NCI-H1092 treated with DMSO at 0.1 percent for 48 hours (cell line): ENCODE measurements around the gene PLSCR5.

Source experiments
- DNase-seq: peaks from one replicate; lab custom pipeline; 2025; lab: John Stamatoyannopoulos, UW

Gene PLSCR5

GRCh38 chr3:146605106-146605505 lies at the start of gene PLSCR5:
Gene PLSCR5 (minus strand): TSS chr3:146605346. CDS start chr3:146605212, 134 bp downstream.
- no peak for DNase-seq

DNA sequence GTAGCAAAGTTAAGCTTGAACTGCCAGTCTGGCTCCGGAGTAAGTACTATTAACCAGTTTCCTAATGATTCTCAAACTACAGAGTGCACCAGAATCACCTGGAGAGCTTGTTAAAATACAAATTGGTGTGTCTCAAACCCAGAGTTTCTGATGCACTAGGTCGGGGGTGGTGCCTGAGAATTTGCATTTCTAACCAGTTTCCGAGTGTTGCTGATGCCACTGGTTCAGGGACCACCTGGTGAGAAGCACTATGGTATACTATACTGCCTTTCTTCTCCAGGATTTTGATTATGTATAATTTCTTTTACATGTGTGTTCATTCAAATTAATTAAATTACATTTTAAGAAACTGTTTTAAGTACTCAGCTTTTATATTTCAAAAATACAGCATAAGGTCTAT lies 48.8 kb upstream of the PLSCR5 start:
- no peak for DNase-seq

GRCh38 chr3:146650691-146651442 lies 45.7 kb upstream of the PLSCR5 start:
- no peak for DNase-seq

GRCh38 chr3:146646261-146646660 lies 41.1 kb upstream of the PLSCR5 start:
- peak; percentile 31 for DNase-seq

GRCh38 chr3:146640955-146641867 lies 36.1 kb upstream of the PLSCR5 start:
- peak; percentile 37 for DNase-seq

DNA sequence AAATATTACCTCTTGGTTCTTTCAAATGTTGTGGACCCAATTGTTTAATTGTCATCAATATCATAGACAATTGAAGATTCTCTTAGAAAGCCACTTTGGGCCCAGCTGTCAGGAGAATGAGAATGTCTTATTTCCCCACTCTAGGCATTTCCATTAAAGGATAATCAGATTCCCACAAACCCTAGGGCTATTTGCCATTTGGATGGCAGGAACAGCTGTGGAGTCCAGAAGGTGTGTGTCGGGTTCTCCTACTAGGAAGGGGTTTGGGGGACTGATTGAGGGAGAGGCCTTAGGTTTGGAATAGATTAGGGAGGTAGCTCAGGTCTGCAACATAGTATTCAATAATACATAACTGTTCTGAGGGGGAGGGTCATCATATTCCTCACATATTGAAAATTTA lies 35.2 kb upstream of the PLSCR5 start:
- DNase-seq, result no peak

DNA sequence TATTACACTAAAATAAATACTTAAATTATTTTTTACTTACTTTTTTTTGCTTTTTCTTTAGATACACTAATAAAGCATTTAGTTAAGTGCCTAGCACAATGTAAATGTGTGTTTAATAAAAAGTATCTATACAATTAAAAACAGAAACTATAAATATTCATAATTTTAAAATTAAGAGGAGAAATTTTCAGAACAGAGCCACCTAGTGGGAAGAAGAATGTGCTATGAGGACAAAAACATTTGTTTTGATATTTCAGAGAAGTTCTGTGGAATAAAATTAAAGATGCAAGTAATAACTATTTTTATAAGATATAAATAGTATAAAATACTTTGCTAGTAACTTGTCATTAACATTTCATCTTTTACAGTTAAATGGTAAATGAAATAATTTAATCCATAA lies 33.6 kb upstream of the PLSCR5 start:
- no peak for DNase-seq

DNA sequence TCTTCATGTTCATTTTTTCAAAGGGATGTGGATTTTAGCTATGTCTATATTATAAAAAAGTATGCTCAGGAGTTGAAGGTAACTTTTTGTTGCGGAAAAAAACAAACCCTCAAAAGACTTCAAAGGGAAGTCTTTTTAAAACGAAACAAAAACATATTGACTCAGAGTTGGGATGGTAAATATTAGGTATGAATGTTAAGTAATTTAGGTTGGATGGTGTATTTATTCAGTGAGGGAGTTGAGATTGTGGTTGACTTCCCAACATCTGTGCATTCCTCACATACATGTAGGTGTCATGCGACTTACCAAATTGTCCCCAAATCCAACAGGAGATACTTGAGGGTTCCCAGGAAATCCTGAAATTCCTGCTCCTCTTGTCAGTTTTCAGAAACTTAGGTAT lies 32.7 kb upstream of the PLSCR5 start:
- DNase-seq, result no peak

GRCh38 chr3:146636881-146637280 lies 31.7 kb upstream of the PLSCR5 start:
- DNase-seq, result no peak

DNA sequence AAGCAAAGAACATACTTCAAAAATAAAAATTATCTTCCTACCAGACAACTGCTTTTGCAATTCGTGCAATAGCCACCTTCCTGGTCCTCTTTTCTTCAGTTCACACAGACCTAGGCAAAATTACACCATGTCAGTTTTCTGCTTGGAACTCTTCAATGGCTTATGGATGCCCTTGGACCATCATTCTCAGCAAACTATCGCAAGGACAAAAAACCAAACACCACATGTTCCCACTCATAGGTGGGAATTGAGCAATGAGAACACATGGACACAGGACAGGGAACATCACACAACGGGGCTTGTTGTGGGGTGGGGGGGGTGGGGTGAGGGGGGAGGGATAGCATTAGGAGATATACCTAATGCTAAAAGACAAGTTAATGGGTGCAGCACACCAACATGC lies 29.2 kb upstream of the PLSCR5 start:
- no peak for DNase-seq

GRCh38 chr3:146628671-146629070 lies 23.5 kb upstream of the PLSCR5 start:
- DNase-seq, result no peak

- peak; percentile 66 for DNase-seq
Observed at GRCh38 chr3:146626403-146627122, 21.4 kb upstream of the PLSCR5 start.

GRCh38 chr3:146625186-146625775 lies 20.1 kb upstream of the PLSCR5 start:
- no peak for DNase-seq

DNA sequence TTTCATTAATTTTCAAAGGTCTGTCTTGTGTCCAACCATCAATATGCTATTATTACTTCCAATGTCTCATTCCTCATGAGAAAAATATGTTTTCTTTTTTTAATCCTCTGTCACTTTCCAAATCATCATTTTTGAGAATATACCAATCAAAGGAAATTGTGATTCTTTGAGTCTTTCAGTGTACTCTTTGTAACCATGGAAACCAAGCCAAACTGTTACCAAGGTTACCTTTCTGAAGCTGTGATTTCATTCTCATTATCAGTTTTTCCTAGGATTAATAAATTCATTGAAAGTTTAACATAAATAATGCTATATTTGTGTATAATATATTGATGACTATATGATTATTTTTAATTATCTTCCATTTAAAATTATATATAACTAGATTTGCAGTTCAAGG lies 16.6 kb upstream of the PLSCR5 start:
- no peak for DNase-seq

DNA sequence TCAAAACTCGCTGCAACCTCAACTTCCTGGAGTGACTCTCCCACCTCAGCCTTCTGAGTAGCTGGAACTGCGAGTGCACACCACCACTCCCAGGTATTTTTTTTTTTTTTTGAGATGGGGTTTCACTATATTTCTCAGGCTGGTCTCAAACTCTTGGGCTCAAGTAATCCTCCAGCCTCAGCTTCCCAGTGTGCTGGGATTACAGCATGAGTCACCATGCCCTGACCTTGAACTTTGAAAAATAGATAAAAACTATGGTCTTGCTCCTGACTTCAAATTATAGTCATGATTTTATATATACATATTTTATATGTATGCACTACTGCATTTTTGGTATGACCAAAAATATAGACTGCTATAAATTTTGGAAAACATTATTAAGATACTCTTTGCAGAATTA lies 6.9 kb upstream of the PLSCR5 start:
- no peak for DNase-seq

GRCh38 chr3:146611096-146611495 lies 6.0 kb upstream of the PLSCR5 start:
- no peak for DNase-seq

DNA sequence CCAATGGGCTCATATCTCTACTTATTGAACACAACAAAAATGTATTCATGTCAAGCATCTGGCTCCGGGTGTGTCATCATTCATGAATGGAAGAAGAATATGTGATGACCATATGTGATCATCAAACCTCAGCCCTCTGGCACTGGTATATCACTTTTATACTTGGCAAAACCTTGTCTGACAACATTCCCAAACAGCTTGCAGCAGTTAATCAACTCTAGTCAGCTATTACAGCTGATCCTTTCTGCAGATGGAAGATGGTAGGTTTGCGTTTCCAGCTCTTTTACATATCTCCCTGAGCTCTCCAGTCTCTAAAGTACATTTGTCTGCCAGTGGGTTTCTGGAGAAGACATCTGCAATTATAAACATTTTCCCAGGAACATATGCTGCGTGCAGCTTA lies 6.6 kb downstream of the PLSCR5 start:
- DNase-seq, result no peak

DNA sequence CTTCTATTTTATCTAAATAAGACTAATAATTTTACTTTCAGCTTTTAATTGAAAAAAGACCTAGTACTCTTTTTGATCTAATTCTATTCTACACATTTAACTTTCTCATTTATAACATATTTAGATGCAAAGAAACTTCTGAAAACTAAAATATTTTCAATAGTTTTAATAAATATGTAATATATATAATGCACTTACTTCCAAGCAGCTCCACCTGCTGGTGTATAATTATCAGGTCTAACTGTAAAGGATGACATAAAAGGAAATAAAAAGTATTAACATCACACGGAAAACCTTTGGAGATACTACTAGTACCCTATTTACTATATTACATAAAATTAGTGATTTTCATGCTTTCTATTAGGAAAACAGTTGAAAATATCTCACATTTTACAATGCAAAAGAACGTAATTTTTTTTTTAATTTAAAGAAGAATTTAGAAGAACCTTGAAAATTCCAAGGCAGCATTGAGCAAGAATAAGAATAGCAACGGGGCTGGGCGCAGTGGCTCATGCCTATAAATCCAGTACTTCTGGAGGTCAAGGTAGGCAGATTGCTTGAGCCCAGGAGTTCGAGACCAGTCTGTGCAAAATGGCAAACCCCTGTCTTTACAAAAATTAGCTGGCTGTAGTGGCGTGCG lies 10.2 kb downstream of the PLSCR5 start:
- no peak for DNase-seq

DNA sequence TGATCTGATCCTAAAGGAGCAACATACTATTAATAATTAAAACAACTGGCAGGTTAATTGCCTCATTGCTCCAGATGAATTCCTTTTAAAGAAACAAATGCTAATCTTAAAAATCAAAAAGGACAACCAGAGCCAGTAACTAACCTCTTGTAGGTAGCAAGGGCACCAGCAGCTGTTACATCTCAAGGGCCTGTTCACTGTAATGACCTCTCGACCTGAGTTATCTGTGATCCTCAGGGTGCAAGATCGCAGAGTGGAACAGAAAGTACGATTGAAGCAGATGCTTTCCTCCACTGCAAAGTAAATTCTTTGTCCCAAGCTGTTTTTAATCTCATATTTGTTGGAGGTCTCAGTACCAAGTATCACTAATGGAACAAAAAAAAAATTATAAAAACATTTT lies 11.4 kb downstream of the PLSCR5 start:
- DNase-seq, result no peak

- DNase-seq, result no peak
Observed at GRCh38 chr3:146590521-146590920, 14.6 kb downstream of the PLSCR5 start.

DNA sequence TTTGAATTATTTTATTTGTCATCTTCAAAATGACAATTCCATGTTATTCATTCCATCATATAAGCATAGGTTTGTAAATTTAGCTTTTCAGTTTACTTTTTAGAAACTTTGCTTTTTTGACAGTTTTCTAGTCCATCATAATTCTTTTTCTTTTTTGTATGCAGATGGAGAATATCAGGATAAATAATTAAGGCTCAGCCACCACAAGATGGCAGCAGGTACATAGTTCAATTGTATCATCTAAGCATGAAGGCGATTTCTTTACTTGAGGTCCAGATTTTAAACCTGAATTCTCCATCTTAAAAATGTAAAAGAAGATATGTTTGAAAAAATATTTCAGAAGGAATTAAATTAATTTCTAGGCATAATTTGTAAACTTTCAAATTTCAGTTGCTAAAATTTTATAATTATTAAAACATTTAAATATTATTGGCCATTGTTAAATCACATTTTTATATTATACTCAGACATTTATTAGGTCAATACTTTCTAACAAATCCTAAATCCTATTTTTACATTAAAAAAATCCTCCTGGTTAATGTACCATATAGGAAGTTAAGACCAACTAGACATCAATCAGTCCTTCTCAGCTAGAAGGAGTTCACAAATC lies 15.1 kb downstream of the PLSCR5 start:
- peak; percentile 43 for DNase-seq
